Left lung (tissue), 10 donors: ENCODE results near the gene UAP1L1. TPM values are rescaled to one million over a fixed set of nuclear protein-coding genes. Genes with fewer than 3 reads are reported as not detected.
A peak's percentile ranks its signal among the peaks of the same experiment; 100 is the strongest.
"Not testable (repeated sequence)": the region's sequence is repeated elsewhere in the genome, so short reads cannot be mapped to it uniquely, and the experiment has no call there.

Experiments
- ATAC-seq: fragments of 200-7000 bp; cut with Tn5 transposase; one replicate; pipeline ENCODE4 v1.9.1; 2020; ENCODE audit warnings: moderate library complexity
- DNase-seq, 4 donors: peaks; one replicate each; pipeline ENCODE4 v3.0.0-alpha.2; 2013 to 2020
- H3K27ac ChIP-seq, 2 donors: fragments of 200-600 bp; sonication (generic) in 1 of 2; one replicate each; pipeline versions ENCODE4 v1.5.0 to v1.8.0; 2020 to 2021
- H3K27me3 ChIP-seq, 2 donors: fragments of 200-600 bp; sonication (generic) in 1 of 2; one replicate each; pipeline versions ENCODE4 v1.5.0 to v1.8.0; 2020 to 2021
- H3K36me3 ChIP-seq, 2 donors: fragments of 200-600 bp; sonication (generic) in 1 of 2; one replicate each; pipeline versions ENCODE4 v1.5.0 to v1.8.0; 2020 to 2021
- H3K4me1 ChIP-seq, 2 donors: fragments of 200-600 bp; one replicate each; pipeline ENCODE4 v1.8.0; 2021
- H3K4me3 ChIP-seq, 2 donors: fragments of 200-600 bp; sonication (generic) in 1 of 2; one replicate each; pipeline versions ENCODE4 v1.5.0 to v1.8.0; 2020 to 2021; ENCODE audit warnings: mild to moderate bottlenecking in 1 of 2
- H3K9me3 ChIP-seq, 2 donors: fragments of 200-600 bp; sonication (generic) in 1 of 2; one replicate each; pipeline versions ENCODE4 v1.5.0 to v1.8.0; 2020 to 2021
- intact Hi-C, 2 donors: fragments of 100-400 bp; cut with DNase I; formaldehyde crosslinking; loops; one replicate each; pipeline versions ENCODE4 v1.11.2 to v1.14.2; 2022
- polyA plus RNA-seq, 6 donors: library from polyadenylated mRNA; unstranded; fragments of 120-200 nt; gene quantifications; one replicate each; pipeline ENCODE4 v1.2.1, GENCODE V29; 2013; ENCODE audit not compliant: insufficient read length in 6 of 6
- total RNA-seq, 2 donors: library from RNA; stranded (reverse); fragmentation: NEBNext Ultra II Directional; extraction: Animal tissue kit (Norgen Biotek cat#: 25700); gene quantifications; one replicate each; pipeline ENCODE4 v1.2.1, GENCODE V29; 2021
- TF ChIP-seq, protein P1 (sequence below), 2 donors: fragments of 200-600 bp; sonication (generic) in 1 of 2; IDR thresholded peaks; one replicate each; pipeline versions ENCODE4 v1.5.0 to v1.8.0; 2021; ENCODE audit warnings: antibody characterized with exemption in 2 of 2
- donor health status: DM: no; HTN: yes; CAD: no.
- donor health status: DM: no; HTN: no; CAD: no.

UAP1L1 gene
- total and polyA plus RNA-seq, 8 donors = 4.6 to 43.1 (median 6.8) TPM

DNA sequence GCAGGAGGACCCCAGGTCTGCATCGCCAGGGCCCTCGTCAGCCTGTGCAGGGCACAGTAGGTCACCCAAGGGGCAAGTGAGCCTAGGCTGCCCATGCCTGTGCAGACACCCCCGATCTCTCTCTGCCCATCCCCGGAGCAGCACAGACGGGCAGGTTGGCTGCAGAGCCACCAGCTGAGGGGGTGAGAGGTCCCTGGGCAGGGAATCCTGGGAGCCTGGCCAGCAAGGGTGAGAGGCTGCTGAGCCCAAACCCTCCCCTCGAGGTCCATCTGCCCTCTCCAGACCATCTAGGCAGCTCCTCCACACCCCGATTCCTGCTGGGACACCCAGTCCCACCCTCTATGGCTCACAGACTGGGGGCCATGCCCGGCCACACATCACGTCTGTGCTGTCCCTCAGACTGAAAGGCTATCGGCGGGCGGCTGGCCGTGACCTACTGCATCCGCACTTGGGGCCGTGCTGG lies 40.0 kb downstream of the UAP1L1 start:
- Histone ChIP-seq H3K9me3 (no peaks in the 10 kb centered on the region), H3K27me3 (peaks cover 0 to 22% of the 10 kb centered on the region in 2 donors), H3K4me3 (no peak overlapping the region), H3K27ac (no peak overlapping the region), H3K36me3 (peaks cover 0 to 11% of the 10 kb centered on the region in 2 donors), H3K4me1 (peaks cover 0 to 21% of the 10 kb centered on the region in 2 donors)
- TF ChIP-seq, protein P1, sequence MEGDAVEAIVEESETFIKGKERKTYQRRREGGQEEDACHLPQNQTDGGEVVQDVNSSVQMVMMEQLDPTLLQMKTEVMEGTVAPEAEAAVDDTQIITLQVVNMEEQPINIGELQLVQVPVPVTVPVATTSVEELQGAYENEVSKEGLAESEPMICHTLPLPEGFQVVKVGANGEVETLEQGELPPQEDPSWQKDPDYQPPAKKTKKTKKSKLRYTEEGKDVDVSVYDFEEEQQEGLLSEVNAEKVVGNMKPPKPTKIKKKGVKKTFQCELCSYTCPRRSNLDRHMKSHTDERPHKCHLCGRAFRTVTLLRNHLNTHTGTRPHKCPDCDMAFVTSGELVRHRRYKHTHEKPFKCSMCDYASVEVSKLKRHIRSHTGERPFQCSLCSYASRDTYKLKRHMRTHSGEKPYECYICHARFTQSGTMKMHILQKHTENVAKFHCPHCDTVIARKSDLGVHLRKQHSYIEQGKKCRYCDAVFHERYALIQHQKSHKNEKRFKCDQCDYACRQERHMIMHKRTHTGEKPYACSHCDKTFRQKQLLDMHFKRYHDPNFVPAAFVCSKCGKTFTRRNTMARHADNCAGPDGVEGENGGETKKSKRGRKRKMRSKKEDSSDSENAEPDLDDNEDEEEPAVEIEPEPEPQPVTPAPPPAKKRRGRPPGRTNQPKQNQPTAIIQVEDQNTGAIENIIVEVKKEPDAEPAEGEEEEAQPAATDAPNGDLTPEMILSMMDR (IDR thresholded peaks at IDR 0.05) = no peak
- intact Hi-C loops = no loop called here
- ATAC-seq (no peak), DNase-seq (peak in 1 of 4 donors; percentile 71)

DNA sequence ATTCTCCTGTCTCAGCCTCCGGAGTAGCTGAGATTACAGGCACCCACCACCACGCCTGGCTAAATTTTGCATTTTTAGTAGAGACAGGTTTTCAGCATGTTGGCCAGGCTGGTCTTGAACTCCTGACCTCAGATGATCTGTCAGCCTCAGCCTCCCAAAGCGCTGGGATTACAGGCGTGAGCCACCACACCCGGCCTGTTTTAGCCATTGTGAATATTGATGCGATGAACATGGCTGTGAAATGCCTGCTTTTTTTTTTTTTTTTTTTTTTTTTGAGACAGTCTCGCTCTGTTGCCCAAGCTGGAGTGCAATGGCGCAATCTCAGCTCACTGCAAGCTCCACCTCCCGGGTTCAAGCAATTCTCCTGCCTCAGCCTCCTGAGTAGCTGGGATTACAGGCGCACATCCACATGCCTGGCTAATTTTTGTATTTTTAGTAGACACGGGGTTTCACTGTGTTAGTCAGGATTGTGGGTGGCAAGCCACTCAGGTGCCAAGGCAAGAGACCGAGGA lies 40.8 kb downstream of the UAP1L1 start:
- H3K9me3 ChIP-seq, ATAC-seq, DNase-seq, H3K36me3 ChIP-seq, H3K27ac ChIP-seq, intact Hi-C loops, H3K4me3 ChIP-seq: not testable (repeated sequence)
- peaks cover 0 to 18% of the 10 kb centered on the region in 2 donors for H3K4me1 ChIP-seq
- H3K27me3 ChIP-seq = peaks cover 0 to 22% of the 10 kb centered on the region in 2 donors

GRCh38 chr9:137121927-137122795 lies 44.8 kb downstream of the UAP1L1 start:
- not testable (repeated sequence) for H3K4me1 ChIP-seq, H3K36me3 ChIP-seq, H3K27me3 ChIP-seq, ATAC-seq, H3K27ac ChIP-seq, H3K9me3 ChIP-seq, DNase-seq, H3K4me3 ChIP-seq
- intact Hi-C loops = loop anchor here in 1 of 2 donors (2.0 kb wide), 1 partner anchor 109 kb away; the partner anchor contains the start of gene SLC34A3

DNA sequence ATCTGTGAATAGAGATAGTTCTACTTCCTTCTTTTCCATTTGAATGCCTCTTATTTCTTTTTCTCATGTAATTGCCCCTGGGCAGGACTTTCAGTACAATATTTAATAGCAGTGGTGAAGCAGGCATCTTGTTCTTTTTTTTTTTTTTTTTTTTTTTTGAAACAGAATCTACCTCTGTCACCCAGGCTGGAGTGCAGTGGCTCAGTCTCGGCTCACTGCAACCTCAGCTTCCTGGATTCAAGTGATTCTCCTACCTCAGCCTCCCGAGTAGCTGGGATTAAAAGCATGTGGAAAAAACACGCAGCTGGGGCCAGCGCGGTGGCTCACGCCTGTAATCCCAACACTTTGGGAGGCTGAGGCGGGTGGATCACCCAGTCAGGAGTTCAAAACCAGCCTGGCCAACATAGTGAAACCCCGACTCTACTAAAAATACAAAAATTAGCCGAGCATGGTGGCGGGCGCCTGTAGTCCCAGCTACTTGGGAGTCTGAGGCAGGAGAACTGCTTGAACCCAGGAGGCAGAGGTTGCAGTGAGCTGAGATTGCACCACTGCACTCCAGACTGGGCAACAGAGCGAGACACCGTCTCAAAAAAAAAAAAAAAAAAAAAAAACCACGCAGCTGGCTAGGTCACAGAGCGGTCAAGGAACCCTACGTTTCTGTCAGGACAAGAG lies 45.6 kb downstream of the UAP1L1 start:
- peaks cover 8 to 15% of the 10 kb centered on the region in 2 donors for H3K4me1 ChIP-seq
- not testable (repeated sequence) for H3K4me3 ChIP-seq, H3K27ac ChIP-seq, H3K9me3 ChIP-seq, ATAC-seq, DNase-seq, H3K36me3 ChIP-seq, H3K27me3 ChIP-seq
- intact Hi-C loops = loop anchor here in 1 of 2 donors (2.0 kb wide), 1 partner anchor 108 kb away; the partner anchor contains the start of gene SLC34A3

DNA sequence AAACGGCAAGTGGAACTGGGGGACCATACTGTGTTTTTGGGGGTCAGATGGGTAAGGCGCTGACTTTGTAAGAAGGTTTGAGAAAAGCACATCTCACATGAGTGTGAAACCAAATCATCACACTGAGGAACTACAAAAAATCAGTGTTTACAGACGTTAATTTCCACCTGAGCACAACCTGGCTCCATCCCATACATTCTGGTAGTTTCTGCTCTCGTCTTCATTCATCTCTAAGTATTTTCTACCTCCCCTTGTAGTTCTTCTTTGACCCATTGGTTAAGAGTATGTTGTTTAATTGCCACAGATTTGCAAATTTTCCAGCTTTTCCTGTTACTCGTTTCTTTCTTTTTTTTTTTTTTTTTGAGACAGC lies 46.1 kb downstream of the UAP1L1 start:
- H3K36me3 ChIP-seq = no peaks in the 10 kb centered on the region
- no peaks in the 10 kb centered on the region for H3K9me3 ChIP-seq
- H3K27me3 ChIP-seq = no peaks in the 10 kb centered on the region
- TF ChIP-seq, protein P1 (IDR thresholded peaks at IDR 0.05) = no peak
- H3K27ac ChIP-seq = no peak overlapping the region
- peaks cover 13 to 21% of the 10 kb centered on the region in 2 donors for H3K4me1 ChIP-seq
- DNase-seq = no peak
- intact Hi-C loops = loop anchor here in 1 of 2 donors (2.0 kb wide), 1 partner anchor 107 kb away; the partner anchor contains the start of gene SLC34A3
- H3K4me3 ChIP-seq = no peak overlapping the region
- ATAC-seq = no peak

DNA sequence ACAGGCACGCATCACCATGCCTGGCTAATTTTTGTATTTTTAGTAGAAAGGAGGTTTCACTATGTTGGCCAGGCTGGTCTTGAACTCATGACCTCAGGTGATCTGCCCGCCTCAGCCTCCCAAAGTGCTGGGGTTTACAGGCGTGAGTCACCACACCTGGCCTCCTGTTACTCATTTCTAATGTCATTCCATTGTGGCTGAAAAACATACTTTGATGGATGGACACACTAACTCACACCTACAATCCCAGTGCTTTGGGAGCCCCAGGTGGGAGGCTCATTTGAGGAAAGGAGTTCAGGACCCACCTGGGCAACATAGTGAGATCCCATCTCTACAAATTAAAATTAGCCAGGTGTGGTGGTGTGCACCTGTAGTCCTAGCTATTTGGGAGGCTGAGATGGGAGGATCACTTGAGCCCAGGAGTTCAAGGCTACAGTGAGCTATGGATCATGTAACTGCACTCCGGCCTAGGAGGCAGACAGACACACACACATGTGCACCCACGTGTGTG lies 46.7 kb downstream of the UAP1L1 start:
- H3K4me3 ChIP-seq, H3K27me3 ChIP-seq, ATAC-seq, H3K36me3 ChIP-seq, H3K27ac ChIP-seq, DNase-seq, H3K9me3 ChIP-seq: not testable (repeated sequence)
- H3K4me1 ChIP-seq = peaks cover 18 to 26% of the 10 kb centered on the region in 2 donors
- intact Hi-C loops = loop anchor here in 1 of 2 donors (2.0 kb wide), 1 partner anchor 107 kb away; the partner anchor contains the start of gene SLC34A3
